ENCODE measurements around the gene VEGFB. TPM values are rescaled to one million over a fixed set of nuclear protein-coding genes. Genes with fewer than 3 reads are reported as not detected.

VEGFB gene
- total RNA-seq, 2 donors from 2014 or later = 58.9 to 78.4 TPM

GRCh38 chr11:64204464-64204989, 29.9 kb upstream of the VEGFB start:
- Mint-ChIP-seq H3K36me3 (ENCODE audit: low read depth) (peaks cover 58% of the 10 kb centered on the region), H3K9me3 (no peaks in the 10 kb centered on the region), H3K27me3 (ENCODE audit: insufficient read depth) (no peaks in the 10 kb centered on the region), H3K4me3 (no peak overlapping the region), H3K27ac (peak overlapping the region; percentile 74), H3K4me1 (no peaks in the 10 kb centered on the region)
- Histone ChIP-seq H3K36me3 (ENCODE audit: control insufficient read depth, insufficient read depth, low read length) (peaks cover 70% of the 10 kb centered on the region), H3K9me3 (ENCODE audit: control insufficient read depth, low read length) (no peaks in the 10 kb centered on the region), H3K4me1 (ENCODE audit: control insufficient read depth, insufficient read depth, low read length) (peaks cover 3% of the 10 kb centered on the region), H3K27ac (ENCODE audit: low read depth, low read length) (no peak overlapping the region), H3K9ac (ENCODE audit: extremely low read depth, low read length, poor library complexity, severe bottlenecking) (no peak overlapping the region), H3K4me3 (ENCODE audit: low read length) (no peak overlapping the region), H3K27me3 (ENCODE audit: control insufficient read depth, insufficient read depth, low read length, poor library complexity, severe bottlenecking) (no peaks in the 10 kb centered on the region)
- peak; percentile 92 for DNase-seq
- WGBS, 2 experiments (ENCODE audit: insufficient coverage in 1 of 2, insufficient read length in 1 of 2) = 88% methylated on average over 7 of the region's 7 CpGs; no CpG with 5 or more reads in 1 of the 2 experiments
- TF ChIP-seq CTCF (conservative IDR thresholded peaks at IDR 0.05) = peak; percentile 83

- TF ChIP-seq CTCF (conservative IDR thresholded peaks at IDR 0.05) = no peak
- Histone ChIP-seq H3K4me1 (ENCODE audit: control insufficient read depth, insufficient read depth, low read length) (peaks cover 3% of the 10 kb centered on the region), H3K4me3 (ENCODE audit: low read length) (no peak within 1 kb of the TSS), H3K9me3 (ENCODE audit: control insufficient read depth, low read length) (no peaks in the 10 kb centered on the region), H3K27ac (ENCODE audit: low read depth, low read length) (no peak within 1 kb of the TSS), H3K9ac (ENCODE audit: extremely low read depth, low read length, poor library complexity, severe bottlenecking) (no peak within 1 kb of the TSS), H3K27me3 (ENCODE audit: control insufficient read depth, insufficient read depth, low read length, poor library complexity, severe bottlenecking) (no peaks in the 10 kb centered on the region), H3K36me3 (ENCODE audit: control insufficient read depth, insufficient read depth, low read length) (peaks cover 53% of the 10 kb centered on the region)
- H3K36me3 Mint-ChIP-seq (ENCODE audit: low read depth) = peaks cover 43% of the 10 kb centered on the region
- WGBS, 2 experiments (ENCODE audit: insufficient coverage in 1 of 2, insufficient read length in 1 of 2) = 93 to 95% methylated on average over 16 to 27 of the region's 27 CpGs
- H3K4me3 Mint-ChIP-seq = no peak within 1 kb of the TSS
- H3K27me3 Mint-ChIP-seq (ENCODE audit: insufficient read depth) = no peaks in the 10 kb centered on the region
- no peaks in the 10 kb centered on the region for H3K9me3 Mint-ChIP-seq
- peak within 1 kb of the TSS; percentile 30 for H3K27ac Mint-ChIP-seq
- DNase-seq = no peak
- no peaks in the 10 kb centered on the region for H3K4me1 Mint-ChIP-seq
Observed at GRCh38 chr11:64206457-64207255, 27.7 kb upstream of the VEGFB start, which contains the start of gene FERMT3. FERMT3 (plus strand) TSS chr11:64206721; CDS start chr11:64207365, 644 bp downstream.

GRCh38 chr11:64207256-64208085, 26.9 kb upstream of the VEGFB start:
- Mint-ChIP-seq H3K4me1 (no peaks in the 10 kb centered on the region), H3K27me3 (ENCODE audit: insufficient read depth) (no peaks in the 10 kb centered on the region), H3K9me3 (no peaks in the 10 kb centered on the region), H3K27ac (peak overlapping the region; percentile 30), H3K36me3 (ENCODE audit: low read depth) (peaks cover 41% of the 10 kb centered on the region), H3K4me3 (no peak overlapping the region)
- peaks cover 3% of the 10 kb centered on the region for H3K4me1 ChIP-seq (ENCODE audit: control insufficient read depth, insufficient read depth, low read length)
- no peaks in the 10 kb centered on the region for H3K27me3 ChIP-seq (ENCODE audit: control insufficient read depth, insufficient read depth, low read length, poor library complexity, severe bottlenecking)
- H3K36me3 ChIP-seq (ENCODE audit: control insufficient read depth, insufficient read depth, low read length) = peaks cover 51% of the 10 kb centered on the region
- DNase-seq = no peak
- 87 to 92% methylated on average over 16 to 30 of the region's 30 CpGs for WGBS, 2 experiments (ENCODE audit: insufficient coverage in 1 of 2, insufficient read length in 1 of 2)
- H3K9ac ChIP-seq (ENCODE audit: extremely low read depth, low read length, poor library complexity, severe bottlenecking) = no peak overlapping the region
- no peak for TF ChIP-seq CTCF (conservative IDR thresholded peaks at IDR 0.05)
- peak overlapping the region; percentile 44 for H3K27ac ChIP-seq (ENCODE audit: low read depth, low read length)
- H3K9me3 ChIP-seq (ENCODE audit: control insufficient read depth, low read length) = no peaks in the 10 kb centered on the region
- H3K4me3 ChIP-seq (ENCODE audit: low read length) = no peak overlapping the region

Data from endodermal cell (in vitro differentiated cells).